GM19463 (cell line): Measurements from ENCODE around the gene ZNF331.
"Not testable (repeated sequence)": the region's sequence is repeated elsewhere in the genome, so short reads cannot be mapped to it uniquely, and the experiment has no call there.

Experiments
- ATAC-seq: cut with Tn5 transposase; IDR thresholded peaks from one replicate; pipeline ENCODE4 v1.9.1; 2021; ENCODE audit warnings: mild to moderate bottlenecking, moderate library complexity; ENCODE audit not compliant: unreplicated experiment

ZNF331 gene

GRCh38 chr19:53537521-53538377, at the start of gene ZNF331:
ZNF331 (plus strand) TSS chr19:53538145; CDS start chr19:53569377, 31,232 bp downstream.
- peak; percentile 70 for ATAC-seq

GRCh38 chr19:53492153-53492552, 45.8 kb upstream of the ZNF331 start:
- ATAC-seq, result no peak

DNA sequence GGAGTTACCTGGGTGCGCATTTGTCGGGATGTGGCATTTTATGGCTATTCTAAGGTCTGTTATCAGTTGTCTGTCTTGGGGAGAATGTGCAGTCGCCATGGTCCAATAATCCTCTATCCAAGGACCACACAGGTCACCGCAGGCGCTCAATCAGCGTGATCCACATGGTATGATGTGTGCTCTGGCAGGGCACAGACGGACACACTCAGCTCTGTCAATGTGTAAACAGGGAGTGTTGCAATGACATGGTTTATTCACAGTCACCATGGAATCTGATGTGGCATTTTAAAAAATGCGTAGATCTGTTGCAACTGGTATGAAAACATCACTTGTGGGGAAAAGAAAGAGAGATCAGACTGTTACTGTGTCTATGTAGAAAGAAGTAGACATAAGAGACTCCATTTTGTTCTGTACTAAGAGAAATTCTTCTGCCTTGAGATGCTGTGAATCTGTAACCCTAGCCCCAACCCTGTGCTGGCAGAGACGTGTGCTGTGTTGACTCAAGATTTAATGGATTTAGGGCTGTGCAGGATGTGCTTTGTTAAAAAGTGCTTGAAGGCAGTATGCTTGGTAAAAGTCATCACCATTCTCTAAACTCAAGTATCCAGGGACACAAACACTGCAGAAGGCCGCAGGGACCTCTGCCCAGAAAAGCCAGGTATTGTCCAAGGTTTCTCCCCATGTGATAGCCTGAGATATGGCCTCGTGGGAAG, 40.5 kb upstream of the ZNF331 start:
- not testable (repeated sequence) for ATAC-seq

GRCh38 chr19:53498024-53498395, 39.9 kb upstream of the ZNF331 start:
- not testable (repeated sequence) for ATAC-seq

DNA sequence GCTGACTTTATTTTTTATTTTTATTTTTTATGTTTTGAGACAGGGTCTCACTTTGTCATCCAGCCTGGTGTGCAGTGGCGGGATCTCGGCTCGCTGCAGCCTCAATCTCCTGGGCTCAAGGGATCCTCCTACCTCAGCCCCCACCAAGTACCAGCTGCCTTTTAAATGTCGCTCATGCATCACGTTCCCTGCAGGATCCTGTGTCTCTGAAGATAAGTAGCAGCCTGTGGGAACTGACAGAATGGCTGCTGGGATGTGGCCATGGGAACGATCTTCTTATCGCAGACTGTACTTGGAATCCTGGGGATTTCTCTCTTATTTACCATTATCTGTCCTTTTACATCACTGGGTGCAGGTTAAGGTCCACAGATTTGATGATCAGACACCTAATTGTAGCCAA, 34.8 kb upstream of the ZNF331 start:
- not testable (repeated sequence) for ATAC-seq

GRCh38 chr19:53503671-53504364, 34.1 kb upstream of the ZNF331 start:
- ATAC-seq, result not testable (repeated sequence)

DNA sequence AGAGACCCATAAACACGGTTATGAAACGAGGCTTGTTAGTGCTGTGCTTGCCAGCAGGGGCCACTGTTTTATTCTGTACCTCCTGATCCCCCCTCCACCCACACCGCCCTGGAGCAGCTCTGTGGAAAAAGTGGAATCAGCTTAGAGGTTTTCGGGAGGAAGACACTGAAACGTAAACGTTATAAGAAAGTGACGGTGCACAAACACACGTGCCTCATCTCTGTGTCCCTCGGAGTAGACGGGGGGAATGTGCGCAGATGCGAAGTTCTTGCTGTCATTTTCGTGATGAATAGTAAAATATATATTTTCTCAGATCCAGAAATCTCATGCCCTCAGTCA, 33.6 kb upstream of the ZNF331 start:
- not testable (repeated sequence) for ATAC-seq

DNA sequence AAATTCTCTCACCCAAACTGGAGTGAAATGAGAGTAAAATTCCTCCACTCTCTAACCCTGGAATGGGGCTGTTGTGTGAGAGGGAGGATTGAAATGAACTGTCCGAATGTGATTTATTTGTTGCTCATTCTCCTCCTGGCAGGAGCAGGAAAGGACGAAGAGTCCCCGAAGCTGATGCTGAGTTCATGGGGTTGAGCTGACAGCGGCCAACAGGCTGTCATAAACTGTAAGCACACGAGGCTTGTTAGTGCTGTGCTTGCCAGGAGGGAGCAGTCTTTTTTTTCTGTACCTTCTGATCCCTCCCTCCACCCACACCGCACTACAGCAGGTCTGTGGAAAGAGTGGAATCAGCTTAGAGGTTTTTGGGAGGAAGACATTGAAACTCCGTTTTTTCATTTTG, 33.1 kb upstream of the ZNF331 start:
- ATAC-seq, result no peak

DNA sequence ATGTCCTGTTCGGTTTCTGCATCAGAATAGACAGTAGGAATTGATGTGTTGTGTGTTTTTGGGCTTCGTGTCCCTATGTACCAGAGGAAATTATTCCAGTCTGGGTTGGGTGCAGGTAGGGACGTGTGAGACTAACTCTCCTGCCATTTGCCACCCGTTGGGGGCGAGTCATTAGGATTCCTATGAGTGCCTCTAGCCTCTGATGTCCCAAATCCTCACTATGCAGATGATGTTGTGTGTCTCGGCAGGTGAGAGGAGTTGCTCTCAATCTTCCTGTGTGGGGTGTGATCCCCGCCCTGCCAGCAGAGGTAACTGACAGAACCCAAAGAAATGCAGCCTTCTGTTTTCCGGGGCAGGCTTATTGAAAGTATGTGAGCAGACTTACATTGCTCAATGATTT, 31.2 kb upstream of the ZNF331 start:
- no peak for ATAC-seq

GRCh38 chr19:53507523-53508442, 30.2 kb upstream of the ZNF331 start:
- ATAC-seq, result no peak

DNA sequence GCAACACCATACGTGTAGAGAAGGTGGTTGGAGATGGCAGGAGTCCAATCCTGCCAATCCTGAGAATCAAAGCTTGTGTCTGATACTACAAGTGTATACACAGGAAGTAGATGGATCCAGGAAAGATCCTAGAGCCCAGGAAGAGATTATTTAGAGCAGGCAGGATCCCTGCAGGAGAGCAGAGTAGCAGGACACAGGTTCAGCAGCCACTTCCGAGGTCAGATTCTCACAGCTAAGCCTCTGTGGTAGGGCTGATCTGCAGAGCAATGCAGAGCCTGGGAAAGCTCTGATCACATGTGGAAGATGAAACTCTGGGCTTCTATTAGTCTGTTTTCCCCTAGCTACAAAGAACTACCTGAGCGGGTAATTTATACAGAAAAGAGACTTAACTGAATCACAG, 28.5 kb upstream of the ZNF331 start:
- no peak for ATAC-seq

- ATAC-seq, result no peak
These were observed 28.1 kb upstream of the ZNF331 start for GRCh38 chr19:53509845-53510244.

DNA sequence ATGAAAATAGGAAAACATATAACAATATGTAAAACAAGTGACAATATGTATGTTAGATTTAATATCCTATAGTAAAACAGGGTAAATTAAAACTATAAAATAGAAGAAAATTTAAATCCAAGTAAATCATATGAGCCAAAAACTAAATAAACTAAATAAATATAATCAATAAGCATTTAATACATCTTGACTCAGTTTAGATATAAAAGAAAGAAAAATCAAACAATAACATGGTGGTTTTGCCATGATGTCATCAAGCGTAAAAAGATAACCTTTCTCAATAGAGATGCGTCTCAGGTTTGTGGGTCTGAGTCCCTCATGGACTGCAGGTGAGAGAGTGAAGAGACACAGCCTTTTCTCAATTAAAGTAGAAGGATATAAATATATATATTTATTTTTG, 26.6 kb upstream of the ZNF331 start:
- no peak for ATAC-seq

- no peak for ATAC-seq
These were observed 26.0 kb upstream of the ZNF331 start for GRCh38 chr19:53511933-53512374.

GRCh38 chr19:53515047-53515446, 22.9 kb upstream of the ZNF331 start:
- ATAC-seq, result not testable (repeated sequence)

DNA sequence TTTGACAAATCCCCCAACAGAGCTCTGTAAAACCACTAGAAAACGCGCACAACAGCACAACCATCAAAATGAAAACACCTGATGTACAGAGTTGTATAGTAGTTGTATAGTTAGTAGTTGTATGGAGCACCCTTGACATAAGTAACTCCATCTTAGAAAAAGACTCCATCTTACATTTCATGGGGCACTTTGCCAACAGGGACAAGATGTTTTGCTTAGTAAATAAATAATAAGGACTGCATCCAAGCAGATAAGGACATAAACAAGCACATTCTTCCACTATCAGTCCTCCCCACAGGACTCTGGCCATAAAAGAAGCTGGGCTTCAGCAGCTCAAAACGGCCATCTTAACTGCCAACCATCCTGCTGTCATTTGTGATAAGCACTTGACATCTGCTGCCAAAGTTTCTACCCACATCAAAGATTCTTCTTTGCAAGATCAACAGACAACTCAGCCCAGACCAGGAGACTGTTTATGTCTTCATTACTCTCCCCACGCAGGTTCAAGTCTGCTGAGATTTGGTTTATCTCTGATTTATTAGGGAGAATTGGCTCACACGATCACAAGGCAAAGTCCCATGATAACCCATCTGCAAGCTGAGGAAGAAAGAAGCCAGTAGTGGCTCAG, 20.7 kb upstream of the ZNF331 start:
- ATAC-seq, result no peak

- ATAC-seq, result no peak
These were observed 19.8 kb upstream of the ZNF331 start for GRCh38 chr19:53518121-53518520.

DNA sequence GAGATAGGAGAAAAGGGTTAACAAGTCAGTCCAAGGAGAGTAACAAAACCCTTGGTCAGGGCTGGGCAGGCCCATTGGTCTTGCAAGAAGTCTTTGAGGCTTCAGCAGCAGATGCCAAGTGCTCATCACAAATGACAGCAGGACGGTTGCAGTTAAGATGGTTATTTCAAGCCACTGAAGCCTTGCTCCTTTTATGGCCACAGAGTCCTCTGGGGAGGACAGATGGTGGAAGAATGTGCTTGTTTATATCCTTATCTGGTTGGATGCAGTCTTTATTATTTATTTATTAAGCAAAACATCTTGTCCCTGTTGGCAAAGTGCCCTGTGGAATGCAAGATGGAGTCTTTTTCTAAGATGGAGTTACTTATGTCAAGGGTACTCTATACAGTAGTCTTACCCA, 19.2 kb upstream of the ZNF331 start:
- ATAC-seq, result no peak

DNA sequence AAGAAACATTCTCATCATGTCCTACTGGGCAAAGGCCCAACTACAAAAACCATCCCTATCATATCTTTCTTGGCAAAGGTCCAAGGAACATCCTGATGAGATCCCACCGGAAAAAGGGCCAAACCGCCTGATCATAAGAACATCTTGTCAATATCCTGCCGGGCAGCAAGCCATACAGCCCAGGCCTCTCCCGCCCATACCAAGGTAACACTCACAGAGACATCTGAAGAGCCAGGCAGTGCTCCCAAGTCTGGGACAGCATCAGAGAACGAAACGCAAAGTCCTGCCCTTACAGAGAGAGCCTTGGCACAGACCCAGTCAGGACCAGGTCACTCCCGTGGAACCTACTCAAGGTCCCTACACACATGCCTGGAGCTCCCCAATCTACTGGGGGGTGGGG, 18.5 kb upstream of the ZNF331 start:
- no peak for ATAC-seq

DNA sequence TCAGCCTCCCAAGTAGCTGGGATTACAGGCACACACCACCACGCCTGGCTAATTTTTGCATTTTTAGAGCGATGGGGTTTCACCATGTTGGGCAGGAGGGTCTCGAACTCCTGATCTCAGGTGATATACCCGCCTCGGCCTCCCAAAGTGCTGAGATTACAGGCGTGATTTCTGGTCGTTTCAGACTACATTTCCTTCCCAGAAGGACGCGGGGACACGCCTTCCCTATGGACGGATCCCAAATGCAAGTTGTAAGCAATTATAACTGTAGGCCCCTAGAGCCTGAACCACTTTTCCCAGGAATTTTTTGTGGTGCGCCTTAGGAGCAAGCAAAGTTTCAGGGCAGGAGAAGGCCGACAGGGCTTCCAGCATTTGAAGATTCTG, 17.8 kb upstream of the ZNF331 start:
- no peak for ATAC-seq
